GM23248 (cell line): ENCODE data around the gene STAT4.

ENCODE experiments used
- EZH2 ChIP-seq: fragments of 200-600 bp; sonication (generic); IDR thresholded peaks from 2 replicates; pipeline ENCODE4 v1.6.1; 2018; ENCODE audit warnings: antibody characterized with exemption, mild to moderate bottlenecking; ENCODE audit not compliant: insufficient read depth, poor library complexity, severe bottlenecking
- EZH2phosphoT487 ChIP-seq: fragments of 200-600 bp; sonication (generic); IDR thresholded peaks from 2 replicates; pipeline ENCODE4 v1.6.1; 2018; ENCODE audit warnings: antibody characterized with exemption, moderate library complexity, mild to moderate bottlenecking, low read depth; ENCODE audit not compliant: insufficient read depth

DNA sequence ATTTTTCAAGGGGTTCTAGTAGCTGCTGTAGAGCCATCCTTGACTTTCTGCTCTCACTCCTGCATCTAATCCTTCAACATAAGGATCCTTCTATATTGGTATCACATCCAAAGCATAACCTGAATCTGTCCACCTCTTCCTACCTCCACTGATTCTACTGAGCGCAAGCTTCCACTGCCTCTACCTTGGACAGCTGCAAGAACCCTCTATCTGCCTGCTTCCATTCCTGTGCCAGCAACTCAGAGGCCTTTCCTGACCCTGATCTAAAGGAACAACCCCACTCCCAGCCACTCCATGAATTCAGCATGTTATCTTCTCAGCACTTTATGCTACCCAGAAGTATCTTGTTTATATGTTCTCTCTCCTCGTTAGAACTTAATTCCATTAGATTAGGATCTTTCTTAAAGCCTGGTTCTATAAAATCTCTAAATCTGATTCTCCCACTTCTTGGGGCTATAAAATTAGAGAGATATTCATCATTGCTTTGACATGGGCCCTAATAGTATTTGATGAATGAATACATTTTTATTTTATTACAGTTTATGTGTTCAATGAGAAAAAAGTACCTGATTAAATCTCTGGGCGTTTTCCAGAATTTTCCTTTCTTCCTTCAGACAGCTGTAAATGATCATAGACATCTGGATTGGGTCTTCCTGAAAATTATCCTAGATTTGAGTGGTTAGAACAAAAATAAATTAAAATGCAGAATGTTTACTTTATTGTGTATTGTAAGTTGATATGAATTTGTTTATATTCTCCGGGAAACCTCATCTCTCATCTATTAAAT lies 143.6 kb downstream of the STAT4 start:
- TF ChIP-seq EZH2 = no peak
- no peak for TF ChIP-seq EZH2phosphoT487
